Uterus (tissue), 4 donors: ENCODE measurements around the gene SACM1L. TPM values are rescaled to one million over a fixed set of nuclear protein-coding genes. Genes with fewer than 3 reads are reported as not detected.
"Not testable (repeated sequence)": the region's sequence is repeated elsewhere in the genome, so short reads cannot be mapped to it uniquely, and the experiment has no call there.

Source experiments
- DNase-seq, 2 donors: peaks; one replicate each; pipeline ENCODE4 v3.0.0-alpha.2; 2019 to 2020
- H3K27ac ChIP-seq, 2 donors: fragments of 200-600 bp; sonication (generic); 1 replicate in 1 of 2; 2 replicates in 1 of 2; pipeline ENCODE4 v1.5.1; 2016 to 2018
- H3K27me3 ChIP-seq, 2 donors: fragments of 200-600 bp; sonication (generic); one replicate each; pipeline ENCODE4 v1.5.1; 2018 to 2019; ENCODE audit warnings: control low read depth in 1 of 2
- H3K36me3 ChIP-seq, 2 donors: fragments of 200-600 bp; sonication (generic); one replicate each; pipeline ENCODE4 v1.5.1; 2019; ENCODE audit warnings: control low read depth in 1 of 2
- H3K4me1 ChIP-seq, 2 donors: fragments of 200-600 bp; sonication (generic); one replicate each; pipeline ENCODE4 v1.5.1; 2018 to 2019; ENCODE audit warnings: control low read depth in 1 of 2
- H3K4me3 ChIP-seq, 2 donors: fragments of 200-600 bp; sonication (generic); 1 replicate in 1 of 2; 2 replicates in 1 of 2; pipeline ENCODE4 v1.5.1; 2018 to 2019; ENCODE audit warnings: mild to moderate bottlenecking in 1 of 2
- H3K9me3 ChIP-seq, 2 donors: fragments of 200-600 bp; sonication (generic); one replicate each; pipeline ENCODE4 v1.5.1; 2019; ENCODE audit warnings: control low read depth in 1 of 2
- POLR2A ChIP-seq, 2 donors: fragments of 450-650 bp; IDR thresholded peaks; one replicate each; pipeline ENCODE4 v1.6.1; 2016; ENCODE audit warnings: antibody characterized with exemption in 2 of 2, mild to moderate bottlenecking in 1 of 2, moderate library complexity in 1 of 2
- intact Hi-C: fragments of 100-400 bp; cut with DNase I; formaldehyde crosslinking; loops from one replicate; pipeline ENCODE4 v1.15.1; 2023; ENCODE audit warnings: low total_unique reads
- total RNA-seq, 4 donors: library from RNA; depleted of rRNA in 3 of 4; stranded (reverse); fragments of >200 nt in 3 of 4; gene quantifications; one replicate each; pipeline versions ENCODE4 v1.1.0 to v1.2.4, GENCODE V29; 2014 to 2023
- TF ChIP-seq, protein P1 (sequence below), 4 experiments: fragments of 200-600 bp in 2 of 4; fragments of 450-650 bp in 2 of 4; sonication (generic) in 2 of 4; IDR thresholded peaks; one replicate each; pipeline ENCODE4 v1.5.1; 2016 to 2019; ENCODE audit warnings: antibody characterized with exemption in 4 of 4, mild to moderate bottlenecking in 2 of 4, moderate library complexity in 1 of 4
- donor health status: DM: yes; HTN: yes; CAD: no.

SACM1L gene
- total RNA-seq, 4 donors from 2014 or later = 24.3 to 83.0 (median 68.7) TPM

DNA sequence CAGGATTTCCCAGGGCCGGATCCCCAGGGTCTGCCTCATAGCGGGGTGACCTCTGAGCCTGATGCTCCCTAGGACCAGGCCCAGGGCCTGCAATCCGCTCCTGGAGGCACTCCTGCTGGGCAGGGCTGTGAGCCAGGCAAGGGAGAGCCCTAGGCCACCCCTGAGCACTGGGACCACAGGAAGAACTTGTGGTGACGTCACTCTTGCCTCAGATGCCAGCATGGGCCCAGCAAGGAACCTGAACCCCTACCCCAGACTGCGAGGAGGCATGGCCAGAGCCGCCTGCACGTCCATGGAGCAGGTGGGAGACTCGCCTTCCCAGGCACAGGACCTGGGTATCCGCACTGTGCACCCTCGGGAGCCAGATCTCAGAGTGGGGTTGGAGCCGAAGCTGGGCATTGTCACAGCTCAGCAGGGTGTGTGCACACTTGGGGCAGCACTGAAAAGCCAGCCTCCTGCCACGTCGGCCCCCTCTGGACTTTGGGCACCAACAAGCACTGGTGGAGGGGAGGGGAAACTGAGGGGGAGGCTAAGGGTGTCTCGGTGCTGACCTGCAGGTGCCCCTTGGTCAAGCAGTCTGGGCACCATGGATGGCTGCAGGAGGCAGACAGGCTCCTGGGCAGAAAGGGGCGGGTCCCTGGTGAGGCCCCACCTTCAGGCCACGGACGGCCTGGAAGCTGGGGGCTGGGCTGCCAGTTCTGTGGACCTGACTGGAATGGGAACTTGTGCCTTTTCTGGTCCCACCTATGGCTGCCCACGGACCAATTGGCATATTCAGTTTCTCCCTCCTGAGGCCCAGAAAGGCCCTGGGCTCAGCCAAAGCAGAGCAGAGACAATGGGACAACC lies 57.8 kb downstream of the SACM1L start:
- Histone ChIP-seq H3K36me3 (no peaks in the 10 kb centered on the region), H3K4me3 (no peak overlapping the region), H3K27me3 (no peaks in the 10 kb centered on the region), H3K4me1 (no peaks in the 10 kb centered on the region), H3K9me3 (no peaks in the 10 kb centered on the region), H3K27ac (no peak overlapping the region)
- TF ChIP-seq, protein P1, sequence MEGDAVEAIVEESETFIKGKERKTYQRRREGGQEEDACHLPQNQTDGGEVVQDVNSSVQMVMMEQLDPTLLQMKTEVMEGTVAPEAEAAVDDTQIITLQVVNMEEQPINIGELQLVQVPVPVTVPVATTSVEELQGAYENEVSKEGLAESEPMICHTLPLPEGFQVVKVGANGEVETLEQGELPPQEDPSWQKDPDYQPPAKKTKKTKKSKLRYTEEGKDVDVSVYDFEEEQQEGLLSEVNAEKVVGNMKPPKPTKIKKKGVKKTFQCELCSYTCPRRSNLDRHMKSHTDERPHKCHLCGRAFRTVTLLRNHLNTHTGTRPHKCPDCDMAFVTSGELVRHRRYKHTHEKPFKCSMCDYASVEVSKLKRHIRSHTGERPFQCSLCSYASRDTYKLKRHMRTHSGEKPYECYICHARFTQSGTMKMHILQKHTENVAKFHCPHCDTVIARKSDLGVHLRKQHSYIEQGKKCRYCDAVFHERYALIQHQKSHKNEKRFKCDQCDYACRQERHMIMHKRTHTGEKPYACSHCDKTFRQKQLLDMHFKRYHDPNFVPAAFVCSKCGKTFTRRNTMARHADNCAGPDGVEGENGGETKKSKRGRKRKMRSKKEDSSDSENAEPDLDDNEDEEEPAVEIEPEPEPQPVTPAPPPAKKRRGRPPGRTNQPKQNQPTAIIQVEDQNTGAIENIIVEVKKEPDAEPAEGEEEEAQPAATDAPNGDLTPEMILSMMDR (IDR thresholded peaks at IDR 0.05) = no peak
- no peak for TF ChIP-seq POLR2A (IDR thresholded peaks at IDR 0.05)
- intact Hi-C loops = no loop called here
- DNase-seq = no peak

GRCh38 chr3:45748068-45748467 lies 58.9 kb downstream of the SACM1L start:
- H3K4me3 ChIP-seq = no peak overlapping the region
- no peaks in the 10 kb centered on the region for H3K9me3 ChIP-seq
- no peaks in the 10 kb centered on the region for H3K27me3 ChIP-seq
- DNase-seq = no peak
- intact Hi-C loops = no loop called here
- no peak overlapping the region for H3K27ac ChIP-seq
- no peaks in the 10 kb centered on the region for H3K36me3 ChIP-seq
- no peaks in the 10 kb centered on the region for H3K4me1 ChIP-seq
- no peak for TF ChIP-seq POLR2A (IDR thresholded peaks at IDR 0.05)

DNA sequence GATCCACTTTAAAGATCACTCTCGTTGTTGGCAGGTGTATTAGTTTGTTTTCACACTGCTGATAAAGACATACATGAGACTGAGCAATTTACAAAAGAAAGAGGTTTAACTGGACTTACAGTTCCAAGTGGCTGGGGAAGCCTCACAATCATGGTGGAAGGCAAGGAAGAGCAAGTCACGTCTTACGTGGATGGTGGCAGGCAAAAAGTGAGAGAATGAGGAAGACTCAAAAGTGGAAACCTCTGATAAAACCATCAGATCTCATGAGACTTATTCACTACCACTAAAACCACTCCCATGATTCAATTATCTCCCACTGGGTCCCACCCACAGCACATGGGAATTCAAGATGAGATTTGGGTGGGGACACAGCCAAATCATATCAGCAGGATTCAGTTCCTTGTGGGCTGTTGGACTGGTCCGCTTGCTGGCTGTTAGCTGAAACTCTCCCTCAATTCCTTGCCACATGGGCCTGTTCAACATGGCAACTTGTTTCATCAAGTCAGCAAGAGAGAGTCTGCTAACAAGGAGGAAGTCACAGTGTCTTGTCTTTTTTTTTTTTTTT lies 59.9 kb downstream of the SACM1L start:
- H3K9me3 ChIP-seq, H3K27me3 ChIP-seq, intact Hi-C loops, H3K4me1 ChIP-seq, H3K4me3 ChIP-seq, H3K36me3 ChIP-seq, H3K27ac ChIP-seq, DNase-seq: not testable (repeated sequence)

DNA sequence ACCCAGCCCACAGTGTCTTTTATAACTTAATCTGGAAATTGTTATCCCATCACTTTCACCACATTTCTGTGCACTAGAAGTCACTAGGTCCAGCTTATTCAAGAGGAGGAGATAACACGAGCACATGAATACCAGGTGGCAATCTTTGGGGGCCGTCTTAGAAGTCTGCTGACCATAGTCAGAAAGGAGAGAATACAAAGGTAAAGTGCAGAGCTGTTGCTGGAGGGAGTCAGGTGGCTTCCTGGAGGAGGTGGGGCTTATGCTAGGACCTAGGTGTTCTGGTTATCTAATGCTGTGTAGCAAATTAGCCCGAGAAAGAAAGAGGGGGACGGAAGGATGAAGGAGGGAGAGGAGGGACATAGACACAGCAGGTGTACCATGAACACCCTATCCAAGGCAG lies 60.7 kb downstream of the SACM1L start:
- Histone ChIP-seq H3K4me1 (no peaks in the 10 kb centered on the region), H3K4me3 (no peak overlapping the region), H3K9me3 (no peaks in the 10 kb centered on the region), H3K27me3 (no peaks in the 10 kb centered on the region), H3K36me3 (no peaks in the 10 kb centered on the region), H3K27ac (no peak overlapping the region)
- intact Hi-C loops = no loop called here
- DNase-seq = no peak
- TF ChIP-seq POLR2A (IDR thresholded peaks at IDR 0.05) = no peak
- TF ChIP-seq, protein P1 (IDR thresholded peaks at IDR 0.05) = no peak

DNA sequence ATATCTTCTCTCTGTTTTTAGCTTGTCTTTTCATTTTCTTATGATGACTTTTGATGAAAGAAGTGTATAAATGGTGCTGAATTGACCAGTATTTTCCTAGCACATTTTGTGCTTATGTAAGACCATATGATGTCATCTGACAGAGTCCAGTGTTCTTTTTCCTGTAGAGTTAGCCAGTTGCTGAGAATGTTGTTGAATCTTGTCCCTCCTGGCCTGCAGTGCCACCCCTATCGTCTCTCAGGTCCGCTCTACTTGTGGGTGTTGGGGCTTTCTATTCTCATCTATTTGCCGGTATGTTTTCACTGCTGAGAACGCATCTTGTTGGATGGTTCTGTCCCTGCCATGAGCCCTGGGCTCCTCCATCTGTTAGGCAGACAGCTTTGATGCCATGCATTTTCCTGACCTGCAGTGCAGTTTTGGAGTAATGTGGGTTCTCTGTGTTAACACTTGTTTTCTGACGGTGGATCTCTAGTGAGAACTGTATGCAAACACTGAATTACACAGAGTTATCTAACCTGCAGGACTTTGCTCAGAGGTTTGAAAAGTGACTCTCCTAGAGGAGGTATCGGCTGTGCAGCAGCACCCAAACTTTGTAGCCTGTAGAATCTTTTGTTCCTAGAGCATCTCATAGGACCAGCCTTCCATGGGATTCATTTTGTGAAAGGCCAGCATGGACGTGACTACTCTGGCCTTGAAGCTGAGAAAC lies 62.5 kb downstream of the SACM1L start:
- no peaks in the 10 kb centered on the region for H3K27me3 ChIP-seq
- no peaks in the 10 kb centered on the region for H3K36me3 ChIP-seq
- no peak overlapping the region for H3K27ac ChIP-seq
- no peaks in the 10 kb centered on the region for H3K4me1 ChIP-seq
- H3K9me3 ChIP-seq = no peaks in the 10 kb centered on the region
- no peak for TF ChIP-seq POLR2A (IDR thresholded peaks at IDR 0.05)
- TF ChIP-seq, protein P1 (IDR thresholded peaks at IDR 0.05) = no peak
- no peak overlapping the region for H3K4me3 ChIP-seq
- DNase-seq = no peak
- intact Hi-C loops = no loop called here

GRCh38 chr3:45753095-45753494 lies 63.9 kb downstream of the SACM1L start:
- H3K4me1 ChIP-seq = no peaks in the 10 kb centered on the region
- H3K9me3 ChIP-seq = no peaks in the 10 kb centered on the region
- no peaks in the 10 kb centered on the region for H3K27me3 ChIP-seq
- no peaks in the 10 kb centered on the region for H3K36me3 ChIP-seq
- TF ChIP-seq POLR2A (IDR thresholded peaks at IDR 0.05) = no peak
- TF ChIP-seq, protein P1 (IDR thresholded peaks at IDR 0.05) = no peak
- H3K27ac ChIP-seq = no peak overlapping the region
- no peak overlapping the region for H3K4me3 ChIP-seq
- intact Hi-C loops = no loop called here
- no peak for DNase-seq
